ENCODE results near the gene MAPKBP1.

MAPKBP1 gene

GRCh38 chr15:41873711-41874110 lies 99.4 kb downstream of the MAPKBP1 start:
- no peak for DNase-seq

DNA sequence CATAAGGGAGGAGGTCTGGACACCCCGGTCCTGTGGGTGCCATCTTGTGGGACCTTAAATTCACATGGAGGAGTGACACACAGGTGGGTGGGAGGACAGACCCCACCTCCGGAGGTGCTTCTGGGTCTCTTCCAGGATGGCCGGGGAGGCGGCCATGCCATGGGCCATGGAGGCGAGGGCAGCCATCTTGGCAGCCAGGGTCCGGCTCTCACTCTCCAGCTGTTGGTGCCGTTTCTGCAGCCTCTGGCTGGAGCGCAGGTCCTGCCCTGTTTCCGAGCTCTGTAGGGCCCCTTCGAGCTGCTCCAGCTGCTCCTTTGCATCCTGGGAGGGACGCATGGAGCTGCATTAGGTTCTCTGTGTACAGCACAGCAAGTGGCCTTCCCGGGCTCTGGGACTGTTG lies 100.5 kb downstream of the MAPKBP1 start:
- DNase-seq = no peak

- DNase-seq = no peak
These were observed 101.7 kb downstream of the MAPKBP1 start for GRCh38 chr15:41876007-41876406.

- DNase-seq = no peak
These were observed 102.4 kb downstream of the MAPKBP1 start for GRCh38 chr15:41876689-41877088.

Measured in hippocampal formation (tissue), 2 donors.